HFF-Myc (cell line): ENCODE data around the gene AGPAT1.

Experiments
- DNase-seq: peaks from one replicate; pipeline ENCODE4 v3.0.0-alpha.2; 2011; ENCODE audit warnings: low read depth; ENCODE audit errors: extremely low read depth
- H3K4me3 ChIP-seq: replicated peaks from 2 replicates; pipeline ENCODE4 v1.5.1; 2011; ENCODE audit warnings: low read depth, mild to moderate bottlenecking, control low read depth, low read length
- TF ChIP-seq, protein P1 (sequence below): IDR thresholded peaks from 2 replicates; pipeline ENCODE4 v1.5.1; 2012; ENCODE audit warnings: mild to moderate bottlenecking, low read depth, low read length, control low read depth; ENCODE audit errors: missing control alignments

AGPAT1 gene

GRCh38 chr6:32210191-32210601, 34.3 kb upstream of the AGPAT1 start:
- no peak overlapping the region for H3K4me3 ChIP-seq
- TF ChIP-seq, protein P1, sequence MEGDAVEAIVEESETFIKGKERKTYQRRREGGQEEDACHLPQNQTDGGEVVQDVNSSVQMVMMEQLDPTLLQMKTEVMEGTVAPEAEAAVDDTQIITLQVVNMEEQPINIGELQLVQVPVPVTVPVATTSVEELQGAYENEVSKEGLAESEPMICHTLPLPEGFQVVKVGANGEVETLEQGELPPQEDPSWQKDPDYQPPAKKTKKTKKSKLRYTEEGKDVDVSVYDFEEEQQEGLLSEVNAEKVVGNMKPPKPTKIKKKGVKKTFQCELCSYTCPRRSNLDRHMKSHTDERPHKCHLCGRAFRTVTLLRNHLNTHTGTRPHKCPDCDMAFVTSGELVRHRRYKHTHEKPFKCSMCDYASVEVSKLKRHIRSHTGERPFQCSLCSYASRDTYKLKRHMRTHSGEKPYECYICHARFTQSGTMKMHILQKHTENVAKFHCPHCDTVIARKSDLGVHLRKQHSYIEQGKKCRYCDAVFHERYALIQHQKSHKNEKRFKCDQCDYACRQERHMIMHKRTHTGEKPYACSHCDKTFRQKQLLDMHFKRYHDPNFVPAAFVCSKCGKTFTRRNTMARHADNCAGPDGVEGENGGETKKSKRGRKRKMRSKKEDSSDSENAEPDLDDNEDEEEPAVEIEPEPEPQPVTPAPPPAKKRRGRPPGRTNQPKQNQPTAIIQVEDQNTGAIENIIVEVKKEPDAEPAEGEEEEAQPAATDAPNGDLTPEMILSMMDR: no peak
- no peak for DNase-seq

- TF ChIP-seq, protein P1: no peak
- DNase-seq: no peak
- H3K4me3 ChIP-seq: no peak overlapping the region
Measured at GRCh38 chr6:32208996-32209395, 33.1 kb upstream of the AGPAT1 start.

DNA sequence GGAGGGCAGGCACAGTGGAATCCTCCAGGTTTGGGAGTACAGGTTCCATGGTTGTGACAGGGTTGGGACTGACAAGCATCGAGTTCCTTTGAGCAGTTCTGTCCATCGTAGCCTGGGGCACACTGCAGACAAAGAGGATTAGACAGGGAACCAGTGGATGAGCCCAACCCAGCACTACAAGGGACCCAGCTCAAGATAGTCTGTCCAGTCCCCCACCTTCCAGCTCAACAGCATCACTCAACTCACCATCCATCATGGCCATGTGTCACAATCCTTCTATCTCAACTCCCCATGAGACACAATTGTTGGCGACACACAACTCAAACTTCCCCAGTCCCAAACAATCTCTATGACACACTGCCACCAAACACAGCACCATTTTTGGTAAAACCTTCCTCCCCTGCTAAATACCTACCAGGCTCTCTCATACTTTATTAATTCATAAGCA, 28.4 kb upstream of the AGPAT1 start:
- no peak for DNase-seq
- H3K4me3 ChIP-seq: no peak overlapping the region
- TF ChIP-seq, protein P1: no peak

DNA sequence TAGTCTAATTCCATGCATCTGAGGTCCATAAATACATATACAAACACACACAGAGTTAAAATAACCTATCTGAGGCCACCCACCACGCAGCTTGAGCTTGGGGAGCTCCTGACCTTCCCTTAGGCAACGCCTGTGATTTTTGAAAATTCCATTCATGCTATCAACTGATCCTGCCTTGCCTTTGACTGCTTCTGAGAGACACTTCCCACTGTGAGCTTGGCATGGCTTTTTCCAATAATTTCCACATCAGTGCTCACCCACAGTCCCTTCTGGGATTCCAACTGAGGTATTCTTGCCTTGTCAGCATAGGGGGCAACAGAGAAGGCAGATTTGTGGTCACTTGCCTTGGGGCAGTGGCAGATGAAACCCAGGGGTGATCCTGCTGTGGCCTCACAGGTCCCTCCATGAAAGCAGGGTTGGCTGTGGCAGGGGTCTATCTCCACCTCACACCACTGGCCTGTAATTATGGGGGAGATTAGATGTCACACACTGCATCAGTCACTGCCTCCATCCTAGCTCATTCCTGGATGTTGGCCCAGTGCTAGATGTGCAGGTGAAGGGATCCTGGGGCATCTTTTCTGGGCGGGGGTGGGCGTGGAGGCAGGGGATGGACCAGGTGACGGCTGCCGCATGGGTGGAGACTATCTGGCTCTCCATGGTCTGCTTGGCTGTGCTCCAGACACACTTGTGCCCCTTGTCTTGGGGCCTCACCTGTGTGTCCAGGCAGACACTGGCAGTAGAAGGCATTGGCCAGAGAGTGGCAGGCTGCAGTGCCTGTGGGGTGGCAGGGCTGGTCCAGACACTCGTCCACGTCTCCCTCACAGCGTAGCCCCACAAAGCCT, 27.8 kb upstream of the AGPAT1 start:
- TF ChIP-seq, protein P1: no peak
- H3K4me3 ChIP-seq: no peak overlapping the region
- no peak for DNase-seq

- TF ChIP-seq, protein P1: no peak
- H3K4me3 ChIP-seq: no peak overlapping the region
- no peak for DNase-seq
Measured at GRCh38 chr6:32202186-32202585, 26.3 kb upstream of the AGPAT1 start.

- TF ChIP-seq, protein P1: no peak
- H3K4me3 ChIP-seq: no peak overlapping the region
- DNase-seq: no peak
Measured at GRCh38 chr6:32200711-32201475, 25.0 kb upstream of the AGPAT1 start.
